Upper lobe of right lung (tissue), 1 donor: ENCODE results near the gene CCDC149. TPM values are rescaled to one million over a fixed set of nuclear protein-coding genes. Genes with fewer than 3 reads are reported as not detected.

Experiments
- ATAC-seq: fragments of 200-7000 bp; cut with Tn5 transposase; one replicate; pipeline ENCODE4 v1.9.1; 2020; ENCODE audit warnings: mild to moderate bottlenecking, moderate library complexity
- DNase-seq: peaks from one replicate; pipeline ENCODE4 v3.0.0-alpha.2; 2020
- H3K27ac ChIP-seq: fragments of 200-600 bp; one replicate; pipeline ENCODE4 v1.8.0; 2022
- H3K27me3 ChIP-seq: fragments of 200-600 bp; one replicate; pipeline ENCODE4 v1.8.0; 2022; ENCODE audit warnings: mild to moderate bottlenecking
- H3K36me3 ChIP-seq: fragments of 200-600 bp; one replicate; pipeline ENCODE4 v1.8.0; 2022
- H3K4me1 ChIP-seq: fragments of 200-600 bp; one replicate; pipeline ENCODE4 v1.8.0; 2022
- H3K4me3 ChIP-seq: fragments of 200-600 bp; one replicate; pipeline ENCODE4 v1.8.0; 2022; ENCODE audit warnings: mild to moderate bottlenecking
- H3K9me3 ChIP-seq: fragments of 200-600 bp; one replicate; pipeline ENCODE4 v1.8.0; 2022
- CTCF ChIP-seq: fragments of 200-600 bp; IDR thresholded peaks from one replicate; pipeline ENCODE4 v1.8.0; 2022; ENCODE audit warnings: antibody characterized with exemption
- intact Hi-C: fragments of 100-400 bp; cut with DNase I; formaldehyde crosslinking; loops from one replicate; pipeline ENCODE4 v1.11.0; 2022
- total RNA-seq: library from RNA; stranded (reverse); fragmentation: NEBNext Ultra II Directional; extraction: Animal tissue kit (Norgen Biotek cat#: 25700); gene quantifications from one replicate; pipeline ENCODE4 v1.2.1, GENCODE V29; 2021
- donor health status: DM: no; HTN: yes; CAD: no; lungs with severe emphysema.

Gene CCDC149
- total RNA-seq, 1 donor from 2014 or later: 28.7 TPM

DNA sequence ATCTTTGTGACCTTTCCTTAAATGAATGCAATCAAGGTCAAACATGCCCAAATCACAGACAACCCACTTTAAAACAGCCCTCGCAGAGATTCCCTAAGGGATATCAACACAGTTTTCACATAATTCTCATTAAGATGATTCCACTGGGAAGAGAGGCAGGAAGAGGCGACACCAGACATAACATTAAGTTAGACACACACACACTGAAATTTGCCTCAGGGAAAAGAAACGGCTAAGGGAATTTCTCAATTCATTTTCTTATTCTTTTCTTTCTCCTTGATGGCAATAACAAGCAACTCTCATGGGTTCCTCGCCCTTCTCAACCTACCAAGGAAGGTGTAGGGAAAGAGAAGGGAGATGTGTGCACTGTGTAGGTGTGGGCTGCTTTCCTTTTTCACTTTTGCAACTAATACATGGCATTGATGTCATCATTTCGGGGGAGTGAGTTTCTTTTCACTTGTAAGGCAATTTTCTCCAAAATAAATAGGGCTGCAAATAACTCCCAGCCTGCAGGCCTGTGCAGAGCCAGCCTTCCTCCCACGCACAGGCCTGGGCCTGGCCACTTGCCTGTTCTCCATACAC, 76.1 kb downstream of the CCDC149 start:
- Histone ChIP-seq H3K36me3 (peaks cover 41% of the 10 kb centered on the region), H3K27me3 (no peaks in the 10 kb centered on the region), H3K27ac (no peak overlapping the region), H3K4me1 (peaks cover 5% of the 10 kb centered on the region), H3K4me3 (no peak overlapping the region), H3K9me3 (no peaks in the 10 kb centered on the region)
- intact Hi-C loops: no loop called here
- no peak for TF ChIP-seq CTCF
- no peak for DNase-seq
- no peak for ATAC-seq

DNA sequence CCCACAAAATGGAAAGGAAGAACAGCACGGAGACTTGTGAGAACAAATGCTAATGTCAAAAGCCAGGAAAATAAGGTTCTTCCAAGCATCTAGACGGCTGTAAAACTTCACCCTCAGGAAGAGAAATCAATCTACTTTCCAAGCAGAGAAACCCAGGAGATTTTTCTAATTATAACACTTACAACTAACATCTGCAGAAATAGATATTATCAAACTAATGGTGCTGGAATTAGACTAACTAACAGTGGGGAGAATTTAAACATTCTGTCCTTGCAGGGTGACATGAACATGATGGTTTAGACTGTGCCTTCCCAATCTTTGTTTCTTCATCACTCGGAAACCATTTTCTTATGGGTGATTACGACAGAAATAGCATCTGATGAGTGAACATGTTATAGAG, 77.1 kb downstream of the CCDC149 start:
- no peak for DNase-seq
- no peak for TF ChIP-seq CTCF
- H3K9me3 ChIP-seq: no peaks in the 10 kb centered on the region
- no peaks in the 10 kb centered on the region for H3K4me1 ChIP-seq
- H3K27me3 ChIP-seq: no peaks in the 10 kb centered on the region
- no peak overlapping the region for H3K4me3 ChIP-seq
- peaks cover 49% of the 10 kb centered on the region for H3K36me3 ChIP-seq
- intact Hi-C loops: no loop called here
- ATAC-seq: no peak
- no peak overlapping the region for H3K27ac ChIP-seq

- intact Hi-C loops: no loop called here
- H3K9me3 ChIP-seq: no peaks in the 10 kb centered on the region
- no peak overlapping the region for H3K4me3 ChIP-seq
- no peak for DNase-seq
- no peak for TF ChIP-seq CTCF
- H3K27ac ChIP-seq: no peak overlapping the region
- peaks cover 54% of the 10 kb centered on the region for H3K36me3 ChIP-seq
- no peaks in the 10 kb centered on the region for H3K27me3 ChIP-seq
- H3K4me1 ChIP-seq: no peaks in the 10 kb centered on the region
- no peak for ATAC-seq
Measured at GRCh38 chr4:24831637-24832036, 81.2 kb downstream of the CCDC149 start.

DNA sequence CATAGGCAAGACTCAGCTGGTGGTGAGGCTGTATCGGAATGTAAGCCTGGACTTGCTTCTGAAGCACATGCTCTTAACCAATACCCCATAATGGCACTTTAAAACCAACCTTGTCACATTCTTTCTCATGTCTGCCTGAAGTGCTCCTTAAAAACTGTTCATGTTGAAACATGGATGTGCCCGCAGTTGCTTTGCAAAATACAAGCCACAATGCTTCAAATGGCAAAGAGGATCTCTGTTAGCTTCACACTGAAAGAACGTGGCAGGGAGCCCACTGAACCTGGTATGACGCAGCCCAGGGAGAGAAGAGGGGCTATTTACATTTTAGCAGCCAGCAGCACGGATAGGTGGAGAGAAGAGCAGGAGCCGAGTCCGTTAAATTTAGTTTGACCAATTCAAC, 88.1 kb downstream of the CCDC149 start:
- intact Hi-C loops: no loop called here
- no peak for TF ChIP-seq CTCF
- DNase-seq (no peak), ATAC-seq (peak; percentile 85)
- peaks cover 3% of the 10 kb centered on the region for H3K36me3 ChIP-seq
- no peaks in the 10 kb centered on the region for H3K27me3 ChIP-seq
- H3K4me1 ChIP-seq: no peaks in the 10 kb centered on the region
- H3K27ac ChIP-seq: no peak overlapping the region
- no peak overlapping the region for H3K4me3 ChIP-seq
- H3K9me3 ChIP-seq: no peaks in the 10 kb centered on the region

DNA sequence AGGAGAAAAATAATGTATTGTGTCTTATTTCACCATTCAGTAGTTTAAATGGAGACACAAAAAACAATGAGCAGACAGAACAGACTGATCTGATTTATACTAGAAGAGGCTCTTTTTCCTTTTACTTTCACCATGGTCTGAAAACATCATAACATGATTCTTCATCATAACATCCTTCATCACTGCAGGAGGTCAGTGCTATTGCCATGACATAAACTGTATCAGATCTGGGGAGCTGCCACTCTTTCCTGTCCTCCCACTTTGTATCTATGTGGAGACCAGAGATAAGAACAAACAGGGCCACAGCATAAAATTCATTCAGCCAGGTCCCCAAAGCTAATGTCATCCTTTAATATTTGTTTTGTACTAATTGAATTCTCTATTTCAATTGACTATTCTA, 92.3 kb downstream of the CCDC149 start:
- H3K27ac ChIP-seq: no peak overlapping the region
- no peaks in the 10 kb centered on the region for H3K36me3 ChIP-seq
- DNase-seq (no peak), ATAC-seq (no peak)
- intact Hi-C loops: no loop called here
- H3K9me3 ChIP-seq: no peaks in the 10 kb centered on the region
- no peak overlapping the region for H3K4me3 ChIP-seq
- no peaks in the 10 kb centered on the region for H3K27me3 ChIP-seq
- no peaks in the 10 kb centered on the region for H3K4me1 ChIP-seq
- no peak for TF ChIP-seq CTCF

GRCh38 chr4:24816797-24817196, 96.0 kb downstream of the CCDC149 start:
- TF ChIP-seq CTCF: no peak
- H3K9me3 ChIP-seq: no peaks in the 10 kb centered on the region
- H3K36me3 ChIP-seq: no peaks in the 10 kb centered on the region

More at GRCh38 chr4:24816797-24817196, 96.0 kb downstream of the CCDC149 start:
- H3K27me3 ChIP-seq: no peaks in the 10 kb centered on the region
- ATAC-seq (no peak), DNase-seq (no peak)
- no peak overlapping the region for H3K27ac ChIP-seq
- no peak overlapping the region for H3K4me3 ChIP-seq
- intact Hi-C loops: no loop called here
- no peaks in the 10 kb centered on the region for H3K4me1 ChIP-seq
